ENCODE results near the gene ZIC5. TPM values are rescaled to one million over a fixed set of nuclear protein-coding genes. Genes with fewer than 3 reads are reported as not detected.

ZIC5 gene
- polyA plus RNA-seq, 6 donors from 2014 or later, result not detected

- peaks cover 36 to 54% (median 38%) of the 10 kb centered on the region in 3 donors for H3K27me3 Mint-ChIP-seq
- peaks cover 9 to 14% of the 10 kb centered on the region in 2 donors for H3K36me3 Mint-ChIP-seq
- ATAC-seq (ENCODE audit: low read depth in 2 of 2) (no peak), DNase-seq (no peak)
- H3K27ac Mint-ChIP-seq, result peak overlapping the region in 4 of 6 donors; percentile 90 to 97 (median 96)
- H3K4me3 Mint-ChIP-seq, result peak overlapping the region in 6 of 8 donors; percentile 35 to 78 (median 74)
- H3K4me1 Mint-ChIP-seq, result peaks cover 5 to 16% (median 9%) of the 10 kb centered on the region in 3 donors
- peaks cover 0 to 39% (median 23%) of the 10 kb centered on the region in 7 donors for H3K9me3 Mint-ChIP-seq
These were observed 13.1 kb upstream of the ZIC5 start for GRCh38 chr13:99984461-99985240.

GRCh38 chr13:99983499-99984401, 12.2 kb upstream of the ZIC5 start:
- peaks cover 9 to 14% of the 10 kb centered on the region in 2 donors for H3K36me3 Mint-ChIP-seq

GRCh38 chr13:99982731-99983498, 11.3 kb upstream of the ZIC5 start:
- peaks cover 35 to 51% (median 44%) of the 10 kb centered on the region in 3 donors for H3K27me3 Mint-ChIP-seq
- peaks cover 9 to 14% of the 10 kb centered on the region in 2 donors for H3K36me3 Mint-ChIP-seq
- H3K4me3 Mint-ChIP-seq, result peak overlapping the region; percentile 34 to 78 (median 68)
- peaks cover 8 to 20% (median 10%) of the 10 kb centered on the region in 3 donors for H3K4me1 Mint-ChIP-seq
- DNase-seq (no peak), ATAC-seq (ENCODE audit: low read depth in 2 of 2) (no peak)
- H3K27ac Mint-ChIP-seq, result peak overlapping the region in 4 of 6 donors; percentile 90 to 97 (median 96)
- peaks cover 0 to 40% (median 26%) of the 10 kb centered on the region in 7 donors for H3K9me3 Mint-ChIP-seq

More at GRCh38 chr13:99983499-99984401, 12.2 kb upstream of the ZIC5 start:
- peaks cover 31 to 49% (median 36%) of the 10 kb centered on the region in 3 donors for H3K27me3 Mint-ChIP-seq
- no peak for ATAC-seq (ENCODE audit: low read depth in 2 of 2)
- H3K9me3 Mint-ChIP-seq, result peaks cover 0 to 35% (median 23%) of the 10 kb centered on the region in 7 donors
- H3K4me3 Mint-ChIP-seq, result peak overlapping the region in 7 of 8 donors; percentile 34 to 78 (median 72)
- H3K27ac Mint-ChIP-seq, result peak overlapping the region in 5 of 6 donors; percentile 14 to 97 (median 96)
- H3K4me1 Mint-ChIP-seq, result peaks cover 6 to 17% (median 7%) of the 10 kb centered on the region in 3 donors
- no peak for DNase-seq

- ATAC-seq (ENCODE audit: low read depth in 2 of 2), result peak; percentile 22 to 26
- H3K4me1 Mint-ChIP-seq, result peaks cover 8 to 20% (median 10%) of the 10 kb centered on the region in 3 donors
- peaks cover 0 to 45% (median 26%) of the 10 kb centered on the region in 7 donors for H3K9me3 Mint-ChIP-seq
- peak overlapping the region in 4 of 6 donors; percentile 18 to 97 (median 74) for H3K27ac Mint-ChIP-seq
- H3K36me3 Mint-ChIP-seq, result peaks cover 9 to 14% of the 10 kb centered on the region in 2 donors
- H3K4me3 Mint-ChIP-seq, result peak overlapping the region in 6 of 8 donors; percentile 6 to 77 (median 62)
- peaks cover 35 to 51% (median 46%) of the 10 kb centered on the region in 3 donors for H3K27me3 Mint-ChIP-seq
- DNase-seq, result no peak
These were observed 10.6 kb upstream of the ZIC5 start for GRCh38 chr13:99982036-99982730.

- Mint-ChIP-seq H3K36me3 (peaks cover 9 to 18% of the 10 kb centered on the region in 2 donors), H3K9me3 (peaks cover 0 to 47% (median 27%) of the 10 kb centered on the region in 7 donors), H3K27me3 (peaks cover 36 to 51% (median 46%) of the 10 kb centered on the region in 3 donors), H3K4me3 (peak within 1 kb of the TSS; percentile 42 to 79 (median 67)), H3K27ac (peak within 1 kb of the TSS in 4 of 6 donors; percentile 18 to 97 (median 74)), H3K4me1 (peaks cover 8 to 20% (median 10%) of the 10 kb centered on the region in 3 donors)
- DNase-seq, result no peak
- ATAC-seq (ENCODE audit: low read depth in 2 of 2), result no peak
These were observed 10.1 kb upstream of the ZIC5 start, which contains the start of gene ZIC2 for GRCh38 chr13:99981735-99982035. Gene ZIC2 (plus strand): TSS chr13:99981784. CDS start chr13:99982065, 281 bp downstream.

GRCh38 chr13:99980824-99981734, 9.5 kb upstream of the ZIC5 start:
- DNase-seq (no peak), ATAC-seq (ENCODE audit: low read depth in 2 of 2) (peak; percentile 12 to 18)
- peak overlapping the region in 1 of 6 donors; percentile 85 for H3K27ac Mint-ChIP-seq
- peaks cover 36 to 51% (median 46%) of the 10 kb centered on the region in 3 donors for H3K27me3 Mint-ChIP-seq
- peak overlapping the region in 7 of 8 donors; percentile 37 to 79 (median 56) for H3K4me3 Mint-ChIP-seq
- peaks cover 0 to 50% (median 31%) of the 10 kb centered on the region in 7 donors for H3K9me3 Mint-ChIP-seq
- peaks cover 5 to 20% of the 10 kb centered on the region in 2 donors for H3K36me3 Mint-ChIP-seq
- peaks cover 7 to 18% (median 9%) of the 10 kb centered on the region in 3 donors for H3K4me1 Mint-ChIP-seq

DNA sequence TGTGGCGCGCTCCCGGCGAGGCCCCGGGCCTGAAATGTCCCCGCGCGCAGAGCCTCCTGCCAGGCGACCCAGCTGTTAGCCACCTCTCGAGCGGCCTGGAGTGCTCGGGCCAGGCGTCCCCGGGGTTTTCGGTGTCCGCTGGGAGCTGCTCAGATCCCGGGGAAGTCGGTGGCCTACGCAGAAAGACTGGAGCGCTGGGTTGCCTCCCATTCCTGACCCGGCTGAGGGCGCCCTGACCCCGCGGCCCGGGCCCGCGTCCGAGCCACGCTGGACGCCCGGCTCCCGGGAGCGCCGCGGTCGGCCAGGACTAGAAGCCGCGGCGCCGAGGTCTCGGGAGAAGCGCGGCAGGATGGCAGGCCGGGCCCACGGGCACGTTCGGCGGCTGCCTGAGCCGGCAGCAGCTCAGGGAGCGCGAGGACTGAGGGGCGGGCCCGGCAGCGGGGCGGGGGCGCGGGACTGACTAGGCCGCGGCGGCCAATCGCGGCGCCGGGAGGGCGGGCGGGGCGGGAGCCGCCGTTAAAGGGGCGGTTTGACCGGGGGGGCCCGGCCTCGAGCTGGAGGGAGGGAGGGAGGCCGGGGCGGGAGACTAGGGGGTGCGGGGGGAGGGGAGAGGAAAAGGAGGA, 8.7 kb upstream of the ZIC5 start:
- ATAC-seq (ENCODE audit: low read depth in 2 of 2) (peak; percentile 73 to 76), DNase-seq (no peak)
- Mint-ChIP-seq H3K4me3 (peak overlapping the region in 4 of 8 donors; percentile 24 to 62 (median 38)), H3K27ac (peak overlapping the region in 1 of 6 donors; percentile 51), H3K9me3 (peaks cover 0 to 50% (median 28%) of the 10 kb centered on the region in 7 donors), H3K4me1 (peaks cover 4 to 15% (median 6%) of the 10 kb centered on the region in 3 donors), H3K36me3 (peaks cover 0 to 19% of the 10 kb centered on the region in 2 donors), H3K27me3 (peaks cover 34 to 53% (median 46%) of the 10 kb centered on the region in 3 donors)

- ATAC-seq (ENCODE audit: low read depth in 2 of 2), result no peak
- Mint-ChIP-seq H3K9me3 (peaks cover 0 to 52% (median 31%) of the 10 kb centered on the region in 7 donors), H3K4me3 (peak overlapping the region; percentile 12 to 70 (median 50)), H3K4me1 (peaks cover 4 to 15% (median 6%) of the 10 kb centered on the region in 3 donors), H3K27me3 (peaks cover 41 to 59% (median 46%) of the 10 kb centered on the region in 3 donors), H3K36me3 (peaks cover 0 to 19% of the 10 kb centered on the region in 2 donors), H3K27ac (peak overlapping the region in 2 of 6 donors; percentile 89 to 93)
- no peak for DNase-seq
These were observed 8.1 kb upstream of the ZIC5 start for GRCh38 chr13:99979453-99980200.

DNA sequence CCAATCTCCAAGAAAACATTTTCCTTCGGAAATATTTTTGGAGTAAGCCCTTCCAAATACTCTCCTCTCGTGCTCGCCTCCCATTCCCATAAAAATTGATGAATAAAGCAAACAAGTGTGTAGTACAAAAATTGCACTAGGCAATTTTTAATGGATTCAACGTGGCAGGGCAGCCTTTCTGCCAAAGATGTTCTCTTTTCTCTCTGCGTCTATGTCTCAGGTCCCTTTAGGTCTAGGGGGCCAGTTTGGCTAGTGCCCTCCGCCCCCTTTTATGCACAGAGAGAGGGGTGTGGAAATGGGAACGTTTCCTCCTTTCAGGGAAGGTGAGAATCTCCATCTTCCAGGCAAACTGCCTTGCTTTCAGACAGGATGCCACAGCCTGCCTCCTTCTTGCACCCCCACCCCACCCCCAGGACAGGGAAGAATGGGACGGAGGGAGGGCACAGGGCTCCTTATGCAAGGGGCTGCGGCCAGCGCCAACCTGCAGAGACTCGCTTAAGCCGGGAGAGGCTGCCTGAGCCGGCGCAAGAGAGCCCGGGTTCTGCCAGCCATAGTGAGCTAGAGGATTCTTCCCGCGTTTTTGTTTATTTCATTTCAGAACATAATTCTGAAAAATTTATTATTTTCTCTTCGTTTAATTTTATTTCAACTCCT, 7.4 kb upstream of the ZIC5 start:
- no peak for ATAC-seq (ENCODE audit: low read depth in 2 of 2)
- H3K4me3 Mint-ChIP-seq, result peak overlapping the region in 6 of 8 donors; percentile 30 to 76 (median 65)
- H3K36me3 Mint-ChIP-seq, result peaks cover 0 to 21% of the 10 kb centered on the region in 2 donors
- peak overlapping the region in 4 of 6 donors; percentile 66 to 93 (median 80) for H3K27ac Mint-ChIP-seq
- DNase-seq, result no peak
- H3K4me1 Mint-ChIP-seq, result peaks cover 4 to 15% (median 6%) of the 10 kb centered on the region in 3 donors
- H3K27me3 Mint-ChIP-seq, result peaks cover 46 to 60% (median 48%) of the 10 kb centered on the region in 3 donors
- peaks cover 0 to 52% (median 32%) of the 10 kb centered on the region in 7 donors for H3K9me3 Mint-ChIP-seq

All from naive B cell (primary cell).